ENCODE results near the gene TNRC6B.

DNA sequence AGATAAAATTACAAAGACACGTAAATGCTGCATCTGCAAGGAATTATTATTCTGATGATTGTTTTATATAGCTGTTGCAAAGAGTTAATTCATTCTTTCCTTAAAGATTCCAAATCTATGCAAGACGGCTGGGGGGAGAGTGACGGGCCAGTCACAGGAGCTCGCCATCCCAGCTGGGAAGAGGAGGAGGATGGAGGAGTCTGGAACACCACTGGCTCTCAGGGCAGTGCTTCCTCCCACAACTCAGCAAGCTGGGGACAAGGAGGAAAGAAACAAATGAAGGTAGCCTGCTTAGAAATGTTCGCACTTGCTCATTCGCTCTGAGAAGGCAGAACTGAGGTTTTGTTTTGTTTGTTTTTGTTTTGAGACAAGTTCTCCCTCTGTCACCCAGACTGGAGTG, 95.6 kb downstream of the TNRC6B start:
- no peak for TF ChIP-seq ELF4 (IDR thresholded peaks at IDR 0.05)
- TF ChIP-seq NFRKB (IDR thresholded peaks at IDR 0.05) = no peak
- no peak for TF ChIP-seq TARDBP (IDR thresholded peaks at IDR 0.05)
- TF ChIP-seq ZNF384 (IDR thresholded peaks at IDR 0.05) = no peak
- TF ChIP-seq FOXM1 (IDR thresholded peaks at IDR 0.05; ENCODE audit: borderline replicate concordance) = no peak
- no peak for TF ChIP-seq FOXK2 (IDR thresholded peaks at IDR 0.05)
- TF ChIP-seq BHLHE40 (IDR thresholded peaks at IDR 0.05; ENCODE audit: borderline replicate concordance) = no peak
- TF ChIP-seq PKNOX1 (IDR thresholded peaks at IDR 0.05) = no peak
- no peak for TF ChIP-seq SUZ12 (IDR thresholded peaks at IDR 0.05)
- TF ChIP-seq SP1 (IDR thresholded peaks at IDR 0.05) = no peak
- TF ChIP-seq LEF1 (IDR thresholded peaks at IDR 0.05; ENCODE audit: borderline replicate concordance) = no peak
- no peak for TF ChIP-seq HDGF (IDR thresholded peaks at IDR 0.05; ENCODE audit: borderline replicate concordance)

All from HEK293T (cell line).